Liver (tissue), 9 donors: ENCODE measurements around the gene INTS12. TPM values are rescaled to one million over a fixed set of nuclear protein-coding genes. Genes with fewer than 3 reads are reported as not detected.

ENCODE experiments used
- DNase-seq: peaks from one replicate; pipeline ENCODE4 v3.0.0-alpha.2; 2017; ENCODE audit warnings: low spot score
- H3K27ac ChIP-seq, 2 donors: one replicate each; pipeline ENCODE4 v1.7.0; 2013; ENCODE audit warnings: inconsistent platforms in 2 of 2, low read length in 2 of 2, control low read depth in 1 of 2, low read depth in 1 of 2, mild to moderate bottlenecking in 1 of 2
- H3K27me3 ChIP-seq, 4 donors: one replicate each; pipeline versions ENCODE4 v1.6.1 to v1.7.0; 2013; ENCODE audit warnings: low read length in 3 of 4, inconsistent platforms in 1 of 4, mild to moderate bottlenecking in 1 of 4, moderate library complexity in 1 of 4; ENCODE audit not compliant: control insufficient read depth in 4 of 4, insufficient read depth in 4 of 4
- H3K36me3 ChIP-seq, 4 donors: one replicate each; pipeline versions ENCODE4 v1.6.1 to v1.7.0; 2013; ENCODE audit warnings: low read length in 3 of 4, mild to moderate bottlenecking in 3 of 4, low read depth in 1 of 4, moderate library complexity in 1 of 4; ENCODE audit not compliant: control insufficient read depth in 4 of 4, insufficient read depth in 3 of 4
- H3K4me1 ChIP-seq, 4 donors: one replicate each; pipeline versions ENCODE4 v1.6.1 to v1.7.0; 2013; ENCODE audit warnings: low read length in 3 of 4, mild to moderate bottlenecking in 3 of 4, moderate library complexity in 1 of 4; ENCODE audit not compliant: control insufficient read depth in 4 of 4, insufficient read depth in 4 of 4
- H3K4me3 ChIP-seq, 3 donors: one replicate each; pipeline versions ENCODE4 v1.6.1 to v1.7.0; 2013; ENCODE audit warnings: low read length in 3 of 3, control low read depth in 1 of 3, low read depth in 1 of 3, mild to moderate bottlenecking in 1 of 3
- H3K9ac ChIP-seq, 2 donors: one replicate each; pipeline ENCODE4 v1.7.0; 2013; ENCODE audit warnings: low read length in 2 of 2, mild to moderate bottlenecking in 2 of 2, moderate library complexity in 2 of 2, control low read depth in 1 of 2, low read depth in 1 of 2
- H3K9me3 ChIP-seq, 4 donors: one replicate each; pipeline versions ENCODE4 v1.6.1 to v1.7.0; 2013; ENCODE audit warnings: low read length in 3 of 4; ENCODE audit not compliant: control insufficient read depth in 4 of 4
- ATF3 ChIP-seq: IDR thresholded peaks from 2 replicates; pipeline ENCODE4 v1.6.1; 2016; ENCODE audit warnings: antibody characterized with exemption
- CTCF ChIP-seq: fragments of 150-350 bp; IDR thresholded peaks from 2 replicates; pipeline ENCODE4 v1.5.1; 2017; ENCODE audit warnings: improper control_type of control experiment, low read depth, low read length; ENCODE audit not compliant: missing input control
- FOXA1 ChIP-seq: IDR thresholded peaks from 2 replicates; pipeline ENCODE4 v1.6.1; 2016; ENCODE audit warnings: antibody characterized with exemption
- FOXA2 ChIP-seq: IDR thresholded peaks from 2 replicates; pipeline ENCODE4 v1.6.1; 2016; ENCODE audit warnings: antibody characterized with exemption
- HNF4A ChIP-seq, 2 donors: conservative IDR thresholded peaks; 2 replicates each; pipeline ENCODE4 v1.6.1; 2016; ENCODE audit warnings: antibody characterized with exemption in 2 of 2, mild to moderate bottlenecking in 2 of 2
- HNF4G ChIP-seq: IDR thresholded peaks from 2 replicates; pipeline ENCODE4 v1.6.1; 2016; ENCODE audit warnings: antibody characterized with exemption
- MAX ChIP-seq: IDR thresholded peaks from 2 replicates; pipeline ENCODE4 v1.6.1; 2016; ENCODE audit warnings: antibody characterized with exemption
- NR2F2 ChIP-seq: IDR thresholded peaks from 2 replicates; pipeline ENCODE4 v1.6.1; 2016; ENCODE audit warnings: antibody characterized with exemption
- RAD21 ChIP-seq, 2 donors: IDR thresholded peaks; 2 replicates each; pipeline ENCODE4 v1.6.1; 2016; ENCODE audit warnings: antibody characterized with exemption in 2 of 2, mild to moderate bottlenecking in 2 of 2
- REST ChIP-seq: IDR thresholded peaks from 2 replicates; pipeline ENCODE4 v1.6.1; 2016; ENCODE audit warnings: antibody characterized with exemption, mild to moderate bottlenecking
- SP1 ChIP-seq: IDR thresholded peaks from 2 replicates; pipeline ENCODE4 v1.6.1; 2018; ENCODE audit warnings: antibody characterized with exemption, mild to moderate bottlenecking
- TAF1 ChIP-seq: conservative IDR thresholded peaks from 2 replicates; pipeline ENCODE4 v1.6.1; 2016; ENCODE audit warnings: antibody characterized with exemption, mild to moderate bottlenecking
- WGBS: extraction: QIAGEN DNeasy Blood & Tissue Kit; methylation state at CpG from one replicate; pipeline ENCODE4 v1.1.7; 2013; 5-methylcytosine and 5-hydroxymethylcytosine counted together
- polyA plus RNA-seq, 2 donors: library from polyadenylated mRNA; stranded (reverse) in 1 of 2; unstranded in 1 of 2; fragments of 200-250 nt in 1 of 2; fragments of >200 nt in 1 of 2; fragmentation: Nextera tagmentation in 1 of 2; extraction: Ambion mirVana in 1 of 2; gene quantifications; one replicate each; pipeline versions ENCODE4 v1.2.1 to v1.2.3, GENCODE V29; 2013 to 2015
- total RNA-seq, 2 donors: library from RNA; depleted of rRNA; stranded (reverse); fragments of >200 nt; gene quantifications; one replicate each; pipeline ENCODE4 v1.2.3, GENCODE V29; 2014
- TF ChIP-seq, protein P1 (sequence below): IDR thresholded peaks from 2 replicates; pipeline ENCODE4 v1.6.1; 2016; ENCODE audit warnings: antibody characterized with exemption
- donor health status: healthy.
- donor health status: healthy.
- donor health status: healthy.
- donor health status: healthy.
- donor health status: healthy.

Gene INTS12
- total and polyA plus RNA-seq, 4 donors: 9.4 to 16.4 (median 13.5) TPM

DNA sequence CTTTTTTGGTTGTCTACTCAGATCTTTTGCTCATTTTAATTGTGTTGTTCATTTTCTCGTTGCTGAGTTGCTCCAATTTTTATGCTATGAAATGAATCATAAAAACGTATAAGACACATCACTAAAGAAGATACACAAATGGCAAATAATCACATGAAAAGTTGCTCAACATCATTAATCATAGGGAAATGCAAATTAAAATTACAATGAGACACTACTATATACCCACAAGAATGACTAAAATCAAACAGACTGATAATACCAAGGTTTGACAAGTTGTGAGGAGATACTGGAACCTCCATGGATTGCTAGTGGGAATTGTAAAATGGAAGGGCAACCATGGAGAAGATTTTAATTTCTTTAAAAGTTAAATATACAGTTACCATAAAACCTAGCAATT lies 17.1 kb upstream of the INTS12 start:
- no peak for TF ChIP-seq FOXA1
- no peak for TF ChIP-seq MAX
- no peak for TF ChIP-seq SP1
- TF ChIP-seq TAF1: no peak
- TF ChIP-seq HNF4A (conservative IDR thresholded peaks at IDR 0.05): no peak
- TF ChIP-seq, protein P1, sequence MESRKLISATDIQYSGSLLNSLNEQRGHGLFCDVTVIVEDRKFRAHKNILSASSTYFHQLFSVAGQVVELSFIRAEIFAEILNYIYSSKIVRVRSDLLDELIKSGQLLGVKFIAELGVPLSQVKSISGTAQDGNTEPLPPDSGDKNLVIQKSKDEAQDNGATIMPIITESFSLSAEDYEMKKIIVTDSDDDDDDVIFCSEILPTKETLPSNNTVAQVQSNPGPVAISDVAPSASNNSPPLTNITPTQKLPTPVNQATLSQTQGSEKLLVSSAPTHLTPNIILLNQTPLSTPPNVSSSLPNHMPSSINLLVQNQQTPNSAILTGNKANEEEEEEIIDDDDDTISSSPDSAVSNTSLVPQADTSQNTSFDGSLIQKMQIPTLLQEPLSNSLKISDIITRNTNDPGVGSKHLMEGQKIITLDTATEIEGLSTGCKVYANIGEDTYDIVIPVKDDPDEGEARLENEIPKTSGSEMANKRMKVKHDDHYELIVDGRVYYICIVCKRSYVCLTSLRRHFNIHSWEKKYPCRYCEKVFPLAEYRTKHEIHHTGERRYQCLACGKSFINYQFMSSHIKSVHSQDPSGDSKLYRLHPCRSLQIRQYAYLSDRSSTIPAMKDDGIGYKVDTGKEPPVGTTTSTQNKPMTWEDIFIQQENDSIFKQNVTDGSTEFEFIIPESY: no peak
- no peak for TF ChIP-seq HNF4G
- H3K9ac ChIP-seq: no peak overlapping the region
- H3K4me3 ChIP-seq: no peak overlapping the region
- no peak overlapping the region for H3K27ac ChIP-seq
- H3K36me3 ChIP-seq: no peaks in the 10 kb centered on the region
- DNase-seq: no peak
- H3K4me1 ChIP-seq: no peaks in the 10 kb centered on the region
- WGBS: 97% methylated on average over 2 of the region's 2 CpGs
- no peaks in the 10 kb centered on the region for H3K9me3 ChIP-seq
- H3K27me3 ChIP-seq: no peaks in the 10 kb centered on the region

DNA sequence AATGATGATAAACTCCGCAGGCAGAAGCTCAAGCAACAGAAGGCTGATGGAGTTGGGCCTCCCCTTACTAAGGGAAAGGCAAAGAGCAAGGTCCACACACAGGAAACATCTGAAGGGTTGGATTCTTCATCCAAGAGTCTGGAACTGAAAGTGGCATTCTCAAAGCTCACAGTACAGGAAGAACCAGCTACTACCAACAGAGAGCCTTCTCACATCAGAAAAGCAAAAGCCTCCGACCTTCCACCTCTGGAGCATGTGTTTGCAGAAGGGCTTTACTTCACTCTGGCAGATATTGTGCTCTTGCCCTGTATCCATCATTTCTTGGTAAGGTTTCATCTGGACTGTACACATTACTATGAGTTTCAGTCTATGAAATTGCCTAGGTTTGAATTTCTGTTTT lies 10.7 kb upstream of the INTS12 start:
- H3K27me3 ChIP-seq: no peaks in the 10 kb centered on the region
- no peak for TF ChIP-seq FOXA2
- TF ChIP-seq HNF4A (conservative IDR thresholded peaks at IDR 0.05): no peak
- no peak for TF ChIP-seq REST
- TF ChIP-seq ATF3: no peak
- no peaks in the 10 kb centered on the region for H3K9me3 ChIP-seq
- no peak overlapping the region for H3K9ac ChIP-seq
- H3K4me1 ChIP-seq: peaks cover 0 to 2% (median 0%) of the 10 kb centered on the region in 4 donors
- H3K4me3 ChIP-seq: no peak overlapping the region
- no peak for DNase-seq
- H3K27ac ChIP-seq: no peak overlapping the region
- WGBS: 93% methylated on average over 2 of the region's 2 CpGs
- H3K36me3 ChIP-seq: peaks cover 0 to 7% (median under 1%) of the 10 kb centered on the region in 4 donors

DNA sequence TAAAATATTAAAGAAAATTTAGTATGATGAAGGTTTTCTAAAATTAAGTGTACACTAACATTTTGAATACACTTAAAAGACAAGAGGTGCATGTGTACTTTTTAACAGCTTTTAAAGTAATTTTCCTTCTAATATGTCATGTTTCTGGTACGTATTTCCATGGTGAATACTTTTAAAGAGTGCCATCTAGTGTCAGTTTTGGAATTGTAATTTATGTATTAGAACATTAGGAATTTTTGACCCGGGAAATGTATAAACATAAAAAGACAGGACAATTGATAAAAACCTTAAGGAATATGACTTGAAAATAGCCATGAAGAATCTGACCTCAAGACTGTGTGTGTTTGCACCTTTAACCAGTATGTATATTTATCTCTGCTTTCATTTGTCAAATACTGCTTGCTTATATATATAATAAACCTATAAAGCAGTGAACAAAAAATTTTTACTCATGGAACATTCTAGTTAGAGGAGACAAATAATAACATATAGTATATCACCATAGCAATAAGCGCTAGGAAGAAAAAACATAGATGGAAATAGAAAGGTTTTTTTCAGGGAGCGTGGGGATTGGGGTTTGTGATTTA lies 7.3 kb upstream of the INTS12 start:
- no peak for DNase-seq
- 46% methylated on average over 4 of the region's 4 CpGs for WGBS
- Histone ChIP-seq H3K9ac (no peak overlapping the region), H3K4me3 (no peak overlapping the region), H3K27me3 (no peaks in the 10 kb centered on the region), H3K4me1 (peaks cover 0 to 11% (median 8%) of the 10 kb centered on the region in 4 donors), H3K9me3 (no peaks in the 10 kb centered on the region), H3K27ac (no peak overlapping the region), H3K36me3 (peaks cover 0 to 7% (median under 1%) of the 10 kb centered on the region in 4 donors)
- TF ChIP-seq CTCF: peak; percentile 35
- TF ChIP-seq NR2F2: no peak
- peak; percentile 74 to 80 for TF ChIP-seq RAD21 (IDR thresholded peaks at IDR 0.05)
